Prostate gland (tissue), 2 donors: Measurements from ENCODE around the gene TM9SF1.

Source experiments
- POLR2A ChIP-seq: fragments of 450-650 bp; IDR thresholded peaks from one replicate; pipeline ENCODE4 v1.6.1; 2016; ENCODE audit warnings: antibody characterized with exemption, mild to moderate bottlenecking
- POLR2AphosphoS5 ChIP-seq: sonication (generic); formaldehyde crosslinking; IDR thresholded peaks from one replicate; pipeline ENCODE4 v1.6.1; 2017; ENCODE audit warnings: antibody characterized with exemption
- TF ChIP-seq, protein P1 (sequence below), 4 experiments: fragments of 200-600 bp in 2 of 4; fragments of 450-650 bp in 2 of 4; sonication (generic) in 2 of 4; IDR thresholded peaks; 1 replicate in 3 of 4; 2 replicates in 1 of 4; pipeline ENCODE4 v1.5.1; 2016 to 2019; ENCODE audit warnings: antibody characterized with exemption in 4 of 4, mild to moderate bottlenecking in 2 of 4, moderate library complexity in 2 of 4

GRCh38 chr14:24150993-24151392 lies 44.2 kb downstream of the TM9SF1 start:
- TF ChIP-seq, protein P1, sequence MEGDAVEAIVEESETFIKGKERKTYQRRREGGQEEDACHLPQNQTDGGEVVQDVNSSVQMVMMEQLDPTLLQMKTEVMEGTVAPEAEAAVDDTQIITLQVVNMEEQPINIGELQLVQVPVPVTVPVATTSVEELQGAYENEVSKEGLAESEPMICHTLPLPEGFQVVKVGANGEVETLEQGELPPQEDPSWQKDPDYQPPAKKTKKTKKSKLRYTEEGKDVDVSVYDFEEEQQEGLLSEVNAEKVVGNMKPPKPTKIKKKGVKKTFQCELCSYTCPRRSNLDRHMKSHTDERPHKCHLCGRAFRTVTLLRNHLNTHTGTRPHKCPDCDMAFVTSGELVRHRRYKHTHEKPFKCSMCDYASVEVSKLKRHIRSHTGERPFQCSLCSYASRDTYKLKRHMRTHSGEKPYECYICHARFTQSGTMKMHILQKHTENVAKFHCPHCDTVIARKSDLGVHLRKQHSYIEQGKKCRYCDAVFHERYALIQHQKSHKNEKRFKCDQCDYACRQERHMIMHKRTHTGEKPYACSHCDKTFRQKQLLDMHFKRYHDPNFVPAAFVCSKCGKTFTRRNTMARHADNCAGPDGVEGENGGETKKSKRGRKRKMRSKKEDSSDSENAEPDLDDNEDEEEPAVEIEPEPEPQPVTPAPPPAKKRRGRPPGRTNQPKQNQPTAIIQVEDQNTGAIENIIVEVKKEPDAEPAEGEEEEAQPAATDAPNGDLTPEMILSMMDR (IDR thresholded peaks at IDR 0.05), result no peak
- TF ChIP-seq POLR2A (no peak), POLR2AphosphoS5 (no peak)
